GM08714 (cell line): Measurements from ENCODE around the gene ARIH2.

ENCODE experiments used
- H3K4me3 ChIP-seq: fragments of 200-500 bp; sonication (Bioruptor generic); 2 replicates; pipeline ENCODE4 v1.5.1; 2014; ENCODE audit warnings: mild to moderate bottlenecking, low read length, inconsistent platforms
- ZNF274 ChIP-seq: IDR thresholded peaks from 2 replicates; pipeline ENCODE4 v1.6.1; 2012; ENCODE audit warnings: mild to moderate bottlenecking, low read depth, low read length

Gene ARIH2

DNA sequence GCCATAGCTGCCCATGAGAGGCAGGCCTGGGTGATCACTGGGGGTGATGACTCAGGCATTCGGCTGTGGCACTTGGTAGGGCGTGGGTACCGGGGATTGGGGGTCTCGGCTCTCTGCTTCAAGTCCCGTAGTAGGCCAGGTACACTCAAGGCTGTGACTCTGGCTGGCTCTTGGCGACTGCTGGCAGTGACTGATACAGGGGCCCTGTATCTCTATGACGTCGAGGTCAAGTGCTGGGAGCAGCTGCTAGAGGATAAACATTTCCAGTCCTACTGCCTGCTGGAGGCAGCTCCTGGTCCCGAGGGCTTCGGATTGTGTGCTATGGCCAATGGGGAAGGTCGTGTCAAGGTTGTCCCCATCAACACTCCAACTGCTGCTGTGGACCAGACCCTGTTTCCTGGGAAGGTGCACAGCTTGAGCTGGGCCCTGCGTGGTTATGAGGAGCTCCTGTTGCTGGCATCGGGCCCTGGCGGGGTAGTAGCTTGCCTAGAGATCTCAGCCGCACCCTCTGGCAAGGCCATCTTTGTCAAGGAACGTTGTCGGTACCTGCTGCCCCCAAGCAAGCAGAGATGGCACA is 93.9 kb downstream of the ARIH2 start:
- no peak overlapping the region for H3K4me3 ChIP-seq
- TF ChIP-seq ZNF274 = no peak

DNA sequence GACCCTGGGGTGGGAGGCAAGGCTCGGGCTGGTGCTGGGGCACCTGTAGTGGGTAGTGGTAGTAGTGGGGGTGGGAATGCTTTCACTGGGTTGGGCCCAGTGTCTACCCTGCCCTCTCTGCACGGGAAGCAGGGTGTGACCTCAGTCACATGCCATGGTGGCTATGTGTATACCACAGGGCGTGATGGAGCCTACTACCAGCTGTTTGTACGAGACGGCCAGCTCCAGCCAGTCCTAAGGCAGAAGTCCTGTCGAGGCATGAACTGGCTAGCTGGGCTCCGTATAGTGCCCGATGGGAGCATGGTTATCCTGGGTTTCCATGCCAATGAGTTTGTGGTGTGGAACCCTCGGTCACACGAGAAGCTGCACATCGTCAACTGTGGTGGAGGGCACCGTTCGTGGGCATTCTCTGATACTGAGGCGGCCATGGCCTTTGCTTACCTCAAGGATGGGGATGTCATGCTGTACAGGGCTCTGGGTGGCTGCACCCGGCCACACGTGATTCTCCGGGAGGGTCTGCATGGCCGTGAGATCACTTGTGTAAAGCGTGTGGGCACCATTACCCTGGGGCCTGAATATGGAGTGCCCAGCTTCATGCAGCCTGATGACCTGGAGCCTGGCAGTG is 94.6 kb downstream of the ARIH2 start:
- no peak for TF ChIP-seq ZNF274
- no peak overlapping the region for H3K4me3 ChIP-seq

DNA sequence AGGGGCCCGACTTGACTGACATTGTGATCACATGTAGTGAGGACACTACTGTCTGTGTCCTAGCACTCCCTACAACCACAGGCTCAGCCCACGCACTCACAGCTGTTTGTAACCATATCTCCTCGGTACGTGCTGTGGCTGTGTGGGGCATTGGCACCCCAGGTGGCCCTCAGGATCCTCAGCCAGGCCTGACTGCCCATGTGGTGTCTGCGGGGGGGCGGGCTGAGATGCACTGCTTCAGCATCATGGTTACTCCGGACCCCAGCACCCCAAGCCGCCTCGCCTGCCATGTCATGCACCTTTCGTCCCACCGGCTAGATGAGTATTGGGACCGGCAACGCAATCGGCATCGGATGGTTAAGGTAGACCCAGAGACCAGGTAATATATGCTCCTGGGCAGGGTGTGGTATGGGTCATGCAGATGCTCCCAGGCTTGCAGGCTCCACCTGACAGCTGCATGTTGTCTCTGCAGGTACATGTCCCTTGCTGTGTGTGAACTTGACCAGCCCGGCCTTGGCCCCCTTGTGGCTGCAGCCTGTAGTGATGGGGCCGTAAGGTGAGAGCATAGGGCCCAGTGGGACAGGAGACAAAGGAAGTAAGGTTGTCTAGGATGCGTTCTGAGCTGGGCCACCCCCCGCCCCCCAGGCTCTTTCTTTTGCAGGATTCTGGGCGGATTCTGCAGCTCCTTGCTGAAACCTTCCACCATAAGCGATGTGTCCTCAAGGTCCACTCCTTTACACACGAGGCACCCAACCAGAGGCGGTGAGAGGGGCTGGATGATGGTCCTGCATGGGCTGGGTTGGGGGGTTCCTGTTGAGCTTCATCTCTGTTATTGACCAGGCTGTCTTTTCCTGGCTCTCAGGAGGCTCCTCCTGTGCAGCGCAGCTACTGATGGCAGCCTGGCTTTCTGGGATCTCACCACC is 95.4 kb downstream of the ARIH2 start:
- no peak for TF ChIP-seq ZNF274
- no peak overlapping the region for H3K4me3 ChIP-seq

DNA sequence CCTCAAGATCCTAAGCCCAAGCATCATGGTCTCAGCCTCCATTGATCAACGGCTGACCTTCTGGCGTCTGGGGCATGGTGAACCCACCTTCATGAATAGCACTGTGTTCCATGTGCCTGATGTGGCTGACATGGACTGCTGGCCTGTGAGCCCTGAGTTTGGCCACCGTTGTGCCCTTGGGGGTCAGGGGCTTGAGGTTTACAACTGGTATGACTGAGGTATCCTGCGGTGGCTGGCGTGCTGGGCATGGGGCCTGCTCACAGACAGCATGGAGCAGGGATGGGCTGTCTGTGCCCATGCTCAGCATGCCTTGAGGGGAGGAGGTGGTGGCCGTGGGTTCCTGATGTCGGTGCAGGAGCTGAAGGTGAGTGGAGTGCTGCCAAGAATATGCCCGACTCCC is 96.4 kb downstream of the ARIH2 start:
- no peak for TF ChIP-seq ZNF274
- H3K4me3 ChIP-seq = no peak overlapping the region

DNA sequence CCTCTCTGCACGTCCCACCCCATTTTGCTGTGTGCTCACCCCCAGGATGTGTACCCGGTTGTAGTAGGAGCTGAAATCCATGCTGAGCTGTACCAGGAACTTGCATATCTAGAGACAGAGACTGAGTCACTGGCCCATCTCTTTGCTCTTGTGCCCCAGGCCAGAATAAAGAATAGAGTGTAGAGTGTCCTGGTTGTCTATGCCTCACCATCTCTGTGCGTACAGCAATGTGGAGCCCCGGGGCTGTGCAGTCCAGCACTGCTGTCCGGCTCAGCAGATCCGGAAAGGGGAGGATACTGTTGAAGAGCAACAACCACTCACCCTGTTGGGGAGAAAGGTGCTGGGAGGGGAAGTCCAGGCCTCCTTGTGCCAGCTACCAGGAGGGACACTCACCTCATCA is 97.1 kb downstream of the ARIH2 start:
- H3K4me3 ChIP-seq = no peak overlapping the region
- no peak for TF ChIP-seq ZNF274

DNA sequence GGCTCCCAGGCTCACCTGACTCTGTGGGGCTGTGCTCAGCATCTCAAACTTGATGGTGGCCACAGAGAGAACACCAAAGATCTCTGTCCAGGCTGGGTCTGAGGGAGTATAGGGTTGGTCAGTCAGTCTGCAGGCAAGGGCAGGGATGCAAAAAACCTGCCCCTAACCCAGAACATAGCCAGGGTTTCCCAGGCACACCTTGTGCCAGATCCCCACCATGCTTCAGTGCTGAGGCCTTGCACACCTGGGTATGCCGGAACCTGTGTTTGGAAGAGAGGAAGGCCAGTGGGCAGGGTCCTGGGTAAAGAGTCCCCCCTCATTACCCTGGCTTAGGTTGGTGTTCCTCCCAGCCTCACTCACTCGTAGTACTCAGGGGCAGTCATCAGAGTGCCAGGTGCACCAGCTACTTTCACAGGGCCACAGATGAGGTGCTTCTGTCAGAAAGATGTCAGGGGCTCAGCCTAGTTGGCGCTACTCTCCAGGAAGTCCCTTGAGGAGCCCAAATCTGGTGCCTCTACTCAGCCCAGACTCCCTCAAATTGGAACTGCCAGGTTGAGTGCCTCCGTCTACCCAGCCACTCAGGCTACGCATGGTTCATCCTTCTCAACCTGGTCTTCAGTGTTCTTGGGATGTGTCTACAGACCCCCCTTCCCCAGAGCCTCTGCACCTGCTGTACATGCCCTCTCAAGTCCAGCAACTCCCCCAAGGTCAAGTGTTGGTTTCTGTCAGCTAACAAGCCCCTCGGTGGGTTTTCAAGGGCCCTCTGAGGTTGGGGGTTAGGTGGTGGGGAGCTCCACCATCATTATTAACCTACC is 98.0 kb downstream of the ARIH2 start:
- no peak overlapping the region for H3K4me3 ChIP-seq
- no peak for TF ChIP-seq ZNF274

DNA sequence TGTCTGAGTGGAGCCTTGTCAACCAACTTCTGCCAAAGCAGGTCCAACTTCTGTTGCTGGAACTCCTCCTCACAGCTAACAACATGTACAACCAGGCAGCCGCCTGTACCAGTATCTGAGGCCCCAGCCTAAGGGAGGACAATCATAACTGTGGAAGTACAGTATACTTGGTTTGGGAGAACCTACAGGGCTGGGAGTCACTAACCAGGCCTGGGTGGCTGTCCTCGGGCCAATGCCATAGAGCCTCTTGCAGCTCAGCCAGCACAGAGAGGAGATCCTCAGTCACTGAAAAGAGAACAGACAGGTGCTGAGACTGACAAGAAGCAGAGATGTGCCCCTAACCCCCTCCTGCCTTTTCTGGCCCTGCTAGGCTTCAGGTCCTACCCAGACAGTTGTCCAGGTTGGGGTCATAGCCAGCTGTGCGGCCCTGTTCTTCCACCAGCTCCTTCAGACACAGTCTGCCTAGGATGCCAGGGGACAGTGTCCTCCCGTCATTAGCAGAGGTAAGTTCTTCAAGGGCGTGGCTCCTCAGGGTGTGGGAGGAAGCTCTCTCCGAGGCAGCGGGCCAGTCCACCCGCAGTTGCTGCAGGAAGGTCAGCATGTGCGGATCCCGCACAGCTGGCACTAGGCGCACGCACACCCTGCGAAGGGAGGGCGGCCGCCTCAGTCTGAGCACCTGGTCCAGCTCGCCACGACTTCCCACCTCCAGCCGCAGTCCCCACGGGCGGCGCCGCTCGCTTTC is 98.8 kb downstream of the ARIH2 start:
- H3K4me3 ChIP-seq = peak overlapping the region; percentile 64; the same call in 1 of the 2 replicates
- no peak for TF ChIP-seq ZNF274

DNA sequence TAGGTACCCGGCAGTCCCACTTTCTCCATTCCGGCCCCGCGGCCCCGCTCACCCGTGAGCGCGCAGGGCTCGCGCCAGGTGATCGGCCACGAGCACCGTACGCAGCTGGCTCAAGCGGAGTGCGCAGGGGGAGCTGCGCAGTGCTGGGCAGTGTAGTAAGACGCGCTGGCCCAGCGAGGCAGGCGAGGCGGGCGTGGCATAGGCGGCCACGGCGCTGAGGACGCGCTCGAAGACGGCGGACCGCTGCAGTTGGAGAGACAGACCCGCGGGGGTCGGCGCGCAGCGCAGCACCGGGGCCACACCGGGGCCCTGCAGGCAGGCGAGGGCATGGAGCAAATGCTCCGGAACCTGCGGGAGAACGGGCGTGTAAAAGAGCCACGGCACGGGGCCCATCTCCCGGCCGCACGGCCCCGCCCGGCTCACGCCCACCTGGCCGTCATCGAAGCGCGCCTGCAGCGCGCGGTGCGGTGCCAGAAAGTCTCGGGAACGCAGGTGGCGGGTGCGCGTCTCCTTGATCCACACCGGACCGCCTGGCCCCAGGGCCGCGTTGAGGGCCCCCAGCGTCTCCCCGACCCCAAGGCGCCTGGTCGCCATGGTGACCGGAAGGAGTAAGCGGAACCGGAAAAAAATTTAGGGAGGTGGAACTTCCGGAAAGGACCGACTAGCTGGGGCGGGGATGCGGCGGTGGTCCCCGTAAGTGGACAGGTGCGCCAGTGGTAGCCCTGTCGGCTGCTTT is 99.5 kb downstream of the ARIH2 start, which contains the start of gene DALRD3:
Gene DALRD3, minus strand, starts transcription at position 610 of the 736 bp plus-strand sequence. Its CDS starts 16 bp downstream, at position 594.
- TF ChIP-seq ZNF274 = no peak
- peak within 1 kb of the TSS; percentile 64; the same call in 1 of the 2 replicates for H3K4me3 ChIP-seq

DNA sequence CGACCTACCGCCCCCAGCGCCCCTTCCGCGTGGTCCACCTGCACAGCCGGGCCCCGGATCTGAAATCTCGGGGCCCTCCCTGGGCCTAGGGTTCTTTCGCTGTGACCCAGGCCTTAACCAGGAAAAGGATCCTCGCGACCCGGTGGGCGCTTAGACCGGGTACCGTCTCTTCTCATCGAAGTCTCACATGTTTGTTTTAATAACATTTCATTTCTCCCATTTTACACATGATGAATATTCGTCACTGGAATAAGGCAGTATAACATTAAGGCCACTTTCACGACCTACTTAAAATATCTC is 100.0 kb downstream of the ARIH2 start:
- peak overlapping the region; percentile 64; the same call in 1 of the 2 replicates for H3K4me3 ChIP-seq
- TF ChIP-seq ZNF274 = no peak

DNA sequence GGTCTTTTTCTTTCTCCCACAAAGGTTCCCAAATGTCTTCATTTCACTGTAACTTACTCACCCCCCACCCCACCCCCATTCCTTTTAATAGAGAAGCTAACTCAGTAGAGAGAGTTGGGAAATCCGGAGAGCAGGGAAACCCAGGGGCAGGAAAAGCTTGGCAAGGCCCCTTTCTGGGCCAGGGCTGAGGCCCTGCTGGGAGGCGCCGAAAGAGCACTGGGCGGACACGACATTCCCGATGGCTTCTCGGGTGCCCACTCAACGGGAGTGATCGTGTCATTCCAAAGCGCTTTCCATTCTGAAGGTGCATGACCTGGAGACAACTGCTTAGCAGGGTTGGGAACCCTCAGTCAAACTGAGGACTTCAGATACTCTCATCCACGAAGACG is 101.3 kb downstream of the ARIH2 start:
- H3K4me3 ChIP-seq = peak overlapping the region; percentile 64
- TF ChIP-seq ZNF274 = no peak

DNA sequence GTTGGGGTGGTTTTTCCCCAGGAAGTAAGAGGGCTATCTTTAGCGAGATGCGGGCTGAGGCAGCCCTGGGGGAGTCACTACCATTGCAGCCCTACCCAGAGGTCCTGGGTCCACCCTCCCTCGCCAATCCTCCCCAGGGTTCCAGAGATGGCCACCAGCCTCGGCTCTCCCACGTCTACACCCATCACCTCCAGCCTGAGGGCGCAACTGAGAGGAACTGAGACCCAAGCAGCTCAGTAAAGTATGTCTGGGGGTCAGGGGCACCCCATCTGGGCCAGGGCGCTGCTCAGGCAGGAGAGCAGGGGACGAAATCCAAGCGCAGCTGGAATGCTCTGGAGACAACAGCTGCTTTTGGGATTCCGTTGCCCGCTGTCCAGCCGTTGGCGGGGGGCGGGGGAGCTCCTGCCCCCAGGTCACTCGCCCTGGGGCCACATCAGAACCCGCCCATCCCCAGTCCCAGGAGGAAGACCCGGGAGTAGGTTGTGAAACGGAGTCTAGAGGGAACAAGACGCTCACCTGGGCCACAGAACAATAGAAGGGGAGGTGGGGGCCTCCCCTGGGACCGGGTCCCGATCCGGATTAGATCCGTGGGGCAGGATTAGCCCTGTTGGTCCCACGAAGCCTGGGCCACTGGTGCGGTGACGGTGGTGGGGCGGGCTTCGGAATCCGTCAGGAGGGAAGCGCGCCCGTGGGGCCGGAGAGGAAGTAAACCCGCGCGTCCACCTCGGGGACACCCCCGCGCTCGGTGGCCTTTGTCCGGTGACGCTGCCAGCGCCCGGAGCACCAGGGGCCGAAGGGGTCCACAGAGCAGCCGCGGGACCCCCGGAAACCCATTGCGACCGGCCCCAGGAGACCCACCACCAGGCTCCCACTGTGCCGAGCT is 101.9 kb downstream of the ARIH2 start:
- TF ChIP-seq ZNF274 = no peak
- H3K4me3 ChIP-seq = peak overlapping the region; percentile 64

DNA sequence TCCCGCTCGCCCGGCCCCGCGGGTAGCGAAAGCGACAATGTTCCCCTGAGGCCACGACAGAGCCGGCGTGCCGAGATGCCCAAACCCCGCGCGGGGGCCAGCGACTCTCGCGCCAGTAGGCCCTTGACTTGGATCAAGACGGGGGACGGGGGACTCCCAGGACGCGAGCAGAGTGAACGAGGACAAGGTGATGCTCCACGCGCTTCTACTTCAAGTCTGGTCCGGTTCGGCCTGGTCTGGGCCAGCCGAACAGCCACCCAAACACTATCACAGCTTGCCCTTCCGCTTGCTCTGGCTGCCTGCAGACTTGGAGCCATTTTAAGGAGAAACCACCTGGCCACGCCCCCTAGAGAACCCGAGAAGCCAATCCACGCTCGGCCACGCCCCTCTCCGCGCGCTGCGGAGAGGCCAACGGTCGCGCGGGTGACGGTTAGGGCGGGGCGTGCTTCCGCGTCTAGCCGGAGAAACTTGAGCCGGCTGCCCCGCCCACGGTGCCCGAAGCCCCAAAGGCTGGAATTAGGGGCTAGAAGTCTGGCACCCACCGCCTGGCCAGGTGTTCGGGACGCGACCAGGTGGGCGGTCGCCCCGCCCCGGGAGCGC is 102.7 kb downstream of the ARIH2 start:
- H3K4me3 ChIP-seq = peak overlapping the region; percentile 77
- TF ChIP-seq ZNF274 = no peak
